HG03565 (cell line): ENCODE data around the gene PTBP1.
"Not testable (repeated sequence)": the region's sequence is repeated elsewhere in the genome, so short reads cannot be mapped to it uniquely, and the experiment has no call there.

Source experiments
- ATAC-seq: cut with Tn5 transposase; IDR thresholded peaks from one replicate; pipeline ENCODE4 v1.9.1; 2021; ENCODE audit warnings: mild to moderate bottlenecking, moderate library complexity; ENCODE audit not compliant: unreplicated experiment

PTBP1 gene

DNA sequence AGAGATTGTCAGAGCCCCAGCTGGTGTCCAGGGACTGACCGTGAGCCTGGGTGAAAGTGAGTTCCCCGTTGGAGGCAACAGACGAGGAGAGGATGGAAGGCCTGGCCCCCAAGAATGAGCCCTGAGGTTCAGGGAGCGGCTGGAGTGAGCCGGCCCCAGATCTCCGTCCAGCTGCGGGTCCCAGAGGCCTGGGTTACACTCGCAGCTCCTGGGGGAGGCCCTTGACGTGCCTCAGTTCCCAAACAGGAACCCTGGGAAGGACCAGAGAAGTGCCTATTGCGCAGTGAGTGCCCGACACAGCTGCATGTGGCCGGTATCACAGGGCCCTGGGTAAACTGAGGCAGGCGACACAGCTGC lies 53.7 kb downstream of the PTBP1 start:
- no peak for ATAC-seq

DNA sequence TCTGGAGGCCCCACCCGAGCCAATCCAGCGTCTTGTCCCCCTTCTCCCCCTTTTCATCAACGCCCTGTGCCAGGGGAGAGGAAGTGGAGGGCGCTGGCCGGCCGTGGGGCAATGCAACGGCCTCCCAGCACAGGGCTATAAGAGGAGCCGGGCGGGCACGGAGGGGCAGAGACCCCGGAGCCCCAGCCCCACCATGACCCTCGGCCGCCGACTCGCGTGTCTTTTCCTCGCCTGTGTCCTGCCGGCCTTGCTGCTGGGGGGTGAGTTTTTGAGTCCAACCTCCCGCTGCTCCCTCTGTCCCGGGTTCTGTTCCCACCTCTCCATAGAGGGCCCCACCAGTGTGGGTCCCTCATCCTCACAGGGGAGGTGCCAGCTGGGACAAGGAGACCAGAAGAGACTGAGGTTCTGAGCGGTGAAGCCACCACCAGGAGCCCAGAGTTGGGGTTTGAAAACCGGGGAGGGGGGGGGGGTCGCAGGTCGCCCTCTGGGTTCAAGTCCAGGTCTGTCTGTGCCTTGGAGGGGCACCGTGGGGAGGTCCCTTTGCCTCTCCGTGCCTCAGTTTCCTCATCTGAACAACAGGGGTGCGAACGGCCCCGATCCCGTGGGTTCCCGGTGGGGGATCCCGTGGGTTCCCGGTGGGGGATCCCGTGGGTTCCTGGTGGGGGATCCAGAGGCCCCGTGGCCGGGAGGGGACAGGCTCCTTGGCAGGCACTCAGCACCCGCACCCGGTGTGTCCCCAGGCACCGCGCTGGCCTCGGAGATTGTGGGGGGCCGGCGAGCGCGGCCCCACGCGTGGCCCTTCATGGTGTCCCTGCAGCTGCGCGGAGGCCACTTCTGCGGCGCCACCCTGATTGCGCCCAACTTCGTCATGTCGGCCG lies 55.1 kb downstream of the PTBP1 start, which contains the start of gene ELANE:
Gene ELANE, plus strand, starts transcription at position 168 of the 878 bp plus-strand sequence. Its CDS starts 26 bp downstream, at position 194.
- no peak for ATAC-seq

DNA sequence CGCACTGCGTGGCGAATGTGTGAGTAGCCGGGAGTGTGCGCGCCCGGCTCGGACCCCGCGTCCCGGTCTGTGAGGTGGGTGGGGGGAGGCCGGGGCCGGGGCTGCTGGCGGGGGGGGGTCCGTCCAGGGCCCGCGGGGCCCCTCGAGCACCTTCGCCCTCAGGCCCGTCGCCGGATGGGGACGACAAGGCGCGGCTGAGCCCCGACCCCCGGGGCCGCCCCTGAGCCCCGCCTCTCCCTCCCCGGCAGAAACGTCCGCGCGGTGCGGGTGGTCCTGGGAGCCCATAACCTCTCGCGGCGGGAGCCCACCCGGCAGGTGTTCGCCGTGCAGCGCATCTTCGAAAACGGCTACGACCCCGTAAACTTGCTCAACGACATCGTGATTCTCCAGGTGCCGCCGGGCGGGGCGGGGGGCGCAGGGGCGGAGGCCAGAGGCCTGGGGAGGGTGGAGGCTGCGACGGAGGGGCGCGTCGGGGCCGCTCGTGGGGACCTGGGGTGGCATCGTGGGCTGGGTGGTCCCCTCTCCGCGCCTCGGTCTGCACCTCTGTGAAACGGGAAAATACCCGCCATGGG lies 55.8 kb downstream of the PTBP1 start:
- no peak for ATAC-seq

DNA sequence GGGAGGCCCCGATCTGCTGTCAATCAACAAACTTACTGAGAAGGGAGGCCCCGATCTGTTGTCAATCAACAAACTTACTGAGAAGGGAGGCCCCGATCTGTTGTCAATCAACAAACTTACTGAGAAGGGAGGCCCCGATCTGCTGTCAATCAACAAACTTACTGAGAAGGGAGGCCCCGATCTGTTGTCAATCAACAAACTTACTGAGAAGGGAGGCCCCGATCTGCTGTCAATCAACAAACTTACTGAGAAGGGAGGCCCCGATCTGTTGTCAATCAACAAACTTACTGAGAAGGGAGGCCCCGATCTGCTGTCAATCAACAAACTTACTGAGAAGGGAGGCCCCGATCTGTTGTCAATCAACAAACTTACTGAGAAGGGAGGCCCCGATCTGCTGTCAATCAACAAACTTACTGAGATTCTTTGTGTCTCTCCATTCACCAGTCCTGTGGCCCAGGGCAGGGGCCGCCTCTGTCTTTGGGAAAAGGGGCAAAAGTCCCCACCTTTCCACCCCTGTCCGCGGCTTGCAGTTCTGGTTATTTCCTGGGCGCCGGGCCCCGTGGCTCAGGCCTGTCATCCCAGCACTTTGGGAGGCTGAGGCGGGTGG lies 56.5 kb downstream of the PTBP1 start:
- not testable (repeated sequence) for ATAC-seq

DNA sequence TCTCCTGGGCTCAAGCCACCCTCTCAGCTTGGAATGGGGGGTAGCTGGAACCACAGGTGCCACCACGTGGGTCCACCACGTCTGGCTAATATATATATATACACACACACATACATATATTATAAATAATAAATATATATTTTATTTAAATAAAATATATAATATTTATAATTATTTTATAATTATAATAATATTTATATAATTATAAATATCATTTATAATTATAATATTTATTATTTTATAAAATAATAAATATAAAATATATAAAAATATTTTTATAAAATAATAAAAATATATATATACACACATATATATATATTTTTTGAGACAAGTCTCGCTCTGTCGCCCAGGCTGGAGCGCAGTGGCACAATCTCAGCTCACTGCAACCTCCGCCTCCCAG lies 57.3 kb downstream of the PTBP1 start:
- ATAC-seq, result no peak

DNA sequence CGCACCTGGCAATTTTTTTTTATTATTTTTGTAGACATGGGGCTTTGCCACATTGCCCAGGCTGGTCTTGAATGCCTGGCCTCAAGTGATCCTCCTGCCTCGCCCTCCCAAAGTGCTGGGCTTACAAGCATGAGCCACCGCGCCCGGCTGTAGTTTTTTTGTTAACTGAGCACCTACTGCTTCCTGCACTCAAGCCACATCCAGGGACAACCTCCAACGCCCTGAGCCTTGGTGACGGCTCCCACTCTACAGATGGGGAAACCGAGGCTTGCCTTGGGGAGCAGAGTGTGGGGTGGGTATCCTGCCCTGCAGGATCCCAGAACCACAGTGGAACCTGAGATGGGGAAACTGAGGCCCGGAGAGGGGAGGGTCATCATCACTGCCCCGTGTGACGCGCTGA lies 57.9 kb downstream of the PTBP1 start:
- no peak for ATAC-seq

DNA sequence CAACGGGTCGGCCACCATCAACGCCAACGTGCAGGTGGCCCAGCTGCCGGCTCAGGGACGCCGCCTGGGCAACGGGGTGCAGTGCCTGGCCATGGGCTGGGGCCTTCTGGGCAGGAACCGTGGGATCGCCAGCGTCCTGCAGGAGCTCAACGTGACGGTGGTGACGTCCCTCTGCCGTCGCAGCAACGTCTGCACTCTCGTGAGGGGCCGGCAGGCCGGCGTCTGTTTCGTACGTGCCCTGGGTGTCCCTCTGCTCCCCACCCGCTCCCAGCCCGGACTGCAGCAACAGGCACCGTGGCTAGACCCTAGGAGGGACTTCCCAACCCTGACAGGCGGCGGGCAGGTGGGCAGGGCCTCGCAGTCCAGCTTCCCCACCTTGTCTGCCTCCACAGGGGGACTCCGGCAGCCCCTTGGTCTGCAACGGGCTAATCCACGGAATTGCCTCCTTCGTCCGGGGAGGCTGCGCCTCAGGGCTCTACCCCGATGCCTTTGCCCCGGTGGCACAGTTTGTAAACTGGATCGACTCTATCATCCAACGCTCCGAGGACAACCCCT lies 58.4 kb downstream of the PTBP1 start:
- no peak for ATAC-seq

DNA sequence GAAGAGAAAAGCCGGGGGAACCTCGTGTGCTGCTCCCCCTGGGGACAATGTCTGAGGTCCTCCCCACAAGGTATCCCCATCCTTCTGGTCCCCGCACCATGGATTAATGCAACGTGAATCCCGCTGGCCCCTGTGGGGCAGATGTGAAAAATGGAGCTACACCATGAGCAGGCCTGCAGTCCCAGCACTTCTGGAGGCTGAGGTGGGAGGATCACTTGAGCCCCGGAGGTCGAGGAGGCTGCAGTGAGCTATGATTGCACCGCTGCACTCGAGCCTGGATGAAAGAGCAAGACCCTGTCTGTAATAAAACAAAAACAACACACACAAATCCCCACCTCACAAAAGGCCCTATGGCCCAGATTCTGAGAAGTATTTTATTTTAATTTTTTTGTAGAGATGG lies 61.0 kb downstream of the PTBP1 start:
- no peak for ATAC-seq

DNA sequence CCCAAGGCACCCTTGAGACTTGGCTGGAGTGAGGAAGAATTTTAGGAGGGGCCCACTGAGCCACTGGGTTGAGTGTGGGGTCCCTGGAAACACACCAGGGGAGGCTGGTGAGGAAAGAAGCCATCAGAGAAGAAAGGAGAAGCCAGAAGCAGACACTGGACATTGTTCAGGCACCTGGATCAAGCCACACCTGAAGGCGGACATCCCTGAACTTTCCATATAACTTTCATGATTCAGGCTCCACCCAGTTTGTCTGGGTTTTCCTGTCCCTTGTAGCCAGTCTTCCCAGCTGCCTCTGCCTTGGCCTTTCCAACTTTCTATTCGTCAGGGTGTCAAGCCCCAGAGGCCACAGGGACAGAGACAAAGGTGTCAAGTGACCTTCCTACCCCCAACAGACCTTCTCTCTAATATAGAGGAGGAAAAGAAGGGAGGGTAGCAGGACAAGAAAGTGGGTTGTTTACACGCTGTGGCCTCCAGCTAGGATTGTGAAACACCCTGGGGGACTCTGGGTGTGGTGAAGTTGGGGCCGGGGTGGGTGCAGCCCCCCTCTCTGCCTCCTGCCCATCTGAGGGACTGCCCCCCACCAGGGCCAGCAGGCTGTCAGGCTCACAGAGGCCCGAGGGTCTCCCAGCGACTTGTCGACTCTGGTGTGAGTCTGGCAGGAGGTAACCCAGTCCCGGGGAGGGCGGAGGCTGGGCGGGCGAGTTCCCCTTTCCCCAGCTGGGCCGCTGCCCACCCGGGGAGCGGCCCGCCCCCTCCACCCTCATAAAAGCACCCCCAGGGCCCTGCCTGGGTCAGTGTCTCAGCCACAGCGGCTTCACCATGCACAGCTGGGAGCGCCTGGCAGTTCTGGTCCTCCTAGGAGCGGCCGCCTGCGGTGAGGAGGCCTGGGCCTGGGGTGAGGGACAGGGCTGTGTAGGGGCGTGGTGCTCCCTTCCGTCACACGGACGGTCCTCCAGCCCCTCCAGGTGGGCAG lies 61.9 kb downstream of the PTBP1 start, which contains the start of gene CFD:
Gene CFD, plus strand, starts transcription at position 797 of the 976 bp plus-strand sequence. Its CDS starts 26 bp downstream, at position 823.
- ATAC-seq, result no peak

DNA sequence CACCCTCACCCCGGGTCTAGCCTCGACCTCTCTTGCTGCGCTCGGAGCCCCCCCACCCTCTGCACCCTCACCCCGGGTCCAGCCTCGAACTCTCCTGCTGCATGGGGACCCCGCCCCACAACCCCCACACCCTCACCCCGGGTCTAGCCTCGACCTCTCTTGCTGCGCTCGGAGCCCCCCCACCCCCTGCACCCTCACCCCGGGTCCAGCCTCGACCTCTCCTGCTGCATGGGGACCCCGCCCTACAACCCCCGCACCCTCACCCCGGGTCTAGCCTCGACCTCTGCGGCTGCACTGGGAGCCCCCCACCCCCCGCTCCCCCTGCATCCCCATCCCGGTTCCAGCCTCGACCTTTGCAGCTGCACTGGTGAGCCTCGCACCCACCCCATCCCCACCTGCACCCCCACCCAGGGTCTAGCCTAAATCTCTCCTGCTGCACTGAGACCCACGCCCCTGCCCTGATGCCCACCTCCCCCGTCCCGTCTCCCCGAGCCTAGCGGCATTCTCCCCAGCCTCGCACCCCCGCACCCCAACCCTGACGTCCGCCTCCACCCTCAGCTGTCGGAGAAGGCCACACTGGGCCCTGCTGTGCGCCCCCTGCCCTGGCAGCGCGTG lies 64.0 kb downstream of the PTBP1 start:
- no peak for ATAC-seq
